Endothelial cell of umbilical vein (primary cell): Measurements from ENCODE around the gene PLEKHG4B. TPM values are rescaled to one million over a fixed set of nuclear protein-coding genes. Genes with fewer than 3 reads are reported as not detected.

Experiments
- BruUV-seq: library from RNA; stranded (reverse); fragments of 400-500 nt; replicated peaks from 2 replicates; lab custom pipeline; 2021; lab: Mats Ljungman, UMichigan
- CTCF ChIA-PET: fragments of 300-600, 350-600 bp; sonication (Branson Sonifier 250); formaldehyde crosslinking; loops from one replicate; lab custom pipeline; 2021; ENCODE audit warnings: antibody characterized with exemption, inconsistent platforms; lab: Charles Lee
- POLR2A ChIA-PET: fragments of 300-600, 350-600 bp; sonication (Branson Sonifier 250); formaldehyde crosslinking; loops from one replicate; lab custom pipeline; 2021; ENCODE audit warnings: antibody characterized with exemption, inconsistent platforms; lab: Charles Lee
- DNase-seq: peaks from one replicate; pipeline ENCODE4 v3.0.0-alpha.2; 2011; ENCODE audit warnings: low read depth, low spot score
- FAIRE-seq: peaks from 2 replicates; lab custom pipeline; 2011; peaks lifted over from hg19 to GRCh38; lab: Jason Lieb, UNC
- H2AFZ ChIP-seq: 2 replicates; pipeline ENCODE4 v1.6.0; 2012; ENCODE audit warnings: low read depth, low read length, control low read depth, inconsistent platforms
- H3K27ac ChIP-seq: 2 replicates; pipeline ENCODE4 v1.5.1; 2011; ENCODE audit warnings: low read depth, mild to moderate bottlenecking, control low read depth, low read length, moderate library complexity; ENCODE audit not compliant: insufficient read depth
- H3K27me3 ChIP-seq, 2 experiments: 2 replicates each; pipeline versions ENCODE4 v1.6.0 to v1.6.1; 2011; ENCODE audit warnings: low read length in 2 of 2, mixed read lengths in 1 of 2; ENCODE audit not compliant: control insufficient read depth in 2 of 2, insufficient read depth in 2 of 2
- H3K36me3 ChIP-seq, 2 experiments: 2 replicates in 1 of 2; 3 replicates in 1 of 2; pipeline ENCODE4 v1.5.1; 2011; ENCODE audit warnings: low read length in 2 of 2, mild to moderate bottlenecking in 1 of 2, moderate library complexity in 1 of 2; ENCODE audit not compliant: control insufficient read depth in 2 of 2, insufficient read depth in 2 of 2; ENCODE audit errors: extremely low read depth in 1 of 2
- H3K4me1 ChIP-seq: 3 replicates; pipeline ENCODE4 v1.5.1; 2011; ENCODE audit warnings: mild to moderate bottlenecking, low read length; ENCODE audit not compliant: control insufficient read depth, insufficient read depth; ENCODE audit errors: extremely low read depth
- H3K4me2 ChIP-seq: 2 replicates; pipeline ENCODE4 v1.6.1; 2011; ENCODE audit warnings: low read length, control low read depth, mixed read lengths; ENCODE audit not compliant: insufficient read depth
- H3K4me3 ChIP-seq, 3 experiments: fragments of 200-600 bp in 1 of 3; sonication (generic), shearing (Covaris generic) in 1 of 3; replicated peaks in 1 of 3; 2 replicates each; pipeline ENCODE4 v1.5.1; 2011 to 2016; ENCODE audit warnings: control low read depth in 3 of 3, low read length in 3 of 3, mild to moderate bottlenecking in 2 of 3, inconsistent platforms in 1 of 3, low read depth in 1 of 3, moderate library complexity in 1 of 3; ENCODE audit not compliant: insufficient read depth in 1 of 3
- H3K79me2 ChIP-seq: 2 replicates; pipeline ENCODE4 v1.6.0; 2012; ENCODE audit warnings: low read length, inconsistent platforms; ENCODE audit not compliant: control insufficient read depth, insufficient read depth
- H3K9ac ChIP-seq: replicated peaks from 2 replicates; pipeline ENCODE3; 2011; ENCODE audit warnings: low read length, control low read depth; ENCODE audit not compliant: insufficient read depth; ENCODE audit errors: extremely low read depth
- H3K9me1 ChIP-seq: replicated peaks from 3 replicates; pipeline ENCODE4 v1.6.0; 2011; ENCODE audit warnings: mild to moderate bottlenecking, low read length; ENCODE audit not compliant: control insufficient read depth, insufficient read depth; ENCODE audit errors: extremely low read depth
- H3K9me3 ChIP-seq: replicated peaks from 2 replicates; pipeline ENCODE4 v1.5.1; 2012; ENCODE audit warnings: low read length, inconsistent platforms; ENCODE audit not compliant: control insufficient read depth, insufficient read depth
- H4K20me1 ChIP-seq: replicated peaks from 2 replicates; pipeline ENCODE3; 2011; ENCODE audit warnings: mild to moderate bottlenecking, low read length; ENCODE audit not compliant: control insufficient read depth, insufficient read depth; ENCODE audit errors: extremely low read depth
- EZH2 ChIP-seq: IDR thresholded peaks from 2 replicates; pipeline ENCODE4 v1.6.1; 2012; ENCODE audit warnings: borderline replicate concordance, low read depth, mild to moderate bottlenecking, moderate library complexity, low read length, inconsistent platforms; ENCODE audit not compliant: severe bottlenecking
- GATA2 ChIP-seq: IDR thresholded peaks from 2 replicates; pipeline ENCODE4 v1.7.0; 2011; ENCODE audit warnings: low read depth, mild to moderate bottlenecking, moderate library complexity, mixed read lengths, low read length; ENCODE audit not compliant: insufficient read length, insufficient read depth
- dilution Hi-C: fragments of 300-500 bp; cut with MboI; formaldehyde crosslinking; loops from one replicate; pipeline ENCODE4 v1.15.0; 2019; ENCODE audit warnings: low sequenced_read_pairs; ENCODE audit not compliant: extremely low pct_ligation_motif_present
- intact Hi-C: fragments of 100-400 bp; cut with micrococcal nuclease; formaldehyde crosslinking; loops from one replicate; pipeline ENCODE4 v1.10.0; 2022
- polyA plus RNA-seq, 4 experiments: library from polyadenylated mRNA; depleted of rRNA in 3 of 4; stranded (reverse) in 3 of 4; unstranded in 1 of 4; fragments of >200 nt; gene quantifications; 2 replicates each; pipeline versions ENCODE4 v1.2.1 to v1.2.3, GENCODE V29; 2011 to 2012; ENCODE audit warnings: missing spikeins in 1 of 4
- total RNA-seq: library from RNA; stranded (reverse); gene quantifications from 2 replicates; pipeline ENCODE4 v1.2.3, GENCODE V29; 2021

PLEKHG4B gene
- total and polyA plus RNA-seq, 2 donors (not counting 3 experiments of a cell fraction or from before 2014, with no cell fraction given) = not detected

GRCh38 chr5:96976-97660, 5.2 kb downstream of the PLEKHG4B start:
- FAIRE-seq (no peak), DNase-seq (no peak)
- no peak overlapping the region for H3K9ac ChIP-seq
- H2AFZ ChIP-seq = no peak overlapping the region
- no peak overlapping the region for H3K27ac ChIP-seq
- ChIA-PET CTCF (no interaction called here), POLR2A (no interaction called here)
- TF ChIP-seq EZH2 = no peak
- no peaks in the 10 kb centered on the region for H3K9me3 ChIP-seq
- H3K4me1 ChIP-seq = no peaks in the 10 kb centered on the region
- no peaks in the 10 kb centered on the region for H3K9me1 ChIP-seq
- H3K27me3 ChIP-seq = peaks cover 17 to 25% of the 10 kb centered on the region in 2 experiments
- H3K4me3 ChIP-seq = no peak overlapping the region
- dilution Hi-C loops = no loop called here
- no peaks in the 10 kb centered on the region for H3K79me2 ChIP-seq
- intact Hi-C loops = no loop called here
- H3K36me3 ChIP-seq = no peaks in the 10 kb centered on the region
- BruUV-seq = no TSS peak
- no peaks in the 10 kb centered on the region for H4K20me1 ChIP-seq
- no peak overlapping the region for H3K4me2 ChIP-seq

GRCh38 chr5:99815-100214, 7.8 kb downstream of the PLEKHG4B start:
- Histone ChIP-seq H4K20me1 (no peaks in the 10 kb centered on the region), H3K4me3 (no peak overlapping the region), H3K4me1 (no peaks in the 10 kb centered on the region), H3K9me3 (no peaks in the 10 kb centered on the region), H3K27me3 (peaks cover 7 to 8% of the 10 kb centered on the region in 2 experiments), H2AFZ (no peak overlapping the region), H3K27ac (no peak overlapping the region), H3K9me1 (no peaks in the 10 kb centered on the region), H3K36me3 (no peaks in the 10 kb centered on the region), H3K9ac (no peak overlapping the region), H3K79me2 (no peaks in the 10 kb centered on the region), H3K4me2 (no peak overlapping the region)
- ChIA-PET POLR2A (no interaction called here), CTCF (no interaction called here)
- BruUV-seq = no TSS peak
- dilution Hi-C loops = no loop called here
- no peak for FAIRE-seq
- intact Hi-C loops = no loop called here
- no peak for DNase-seq
- no peak for TF ChIP-seq GATA2
